ENCODE measurements around the gene KRT24. TPM values are rescaled to one million over a fixed set of nuclear protein-coding genes. Genes with fewer than 3 reads are reported as not detected.

Gene KRT24
- total RNA-seq, 1 experiment from 2014 or later: not detected

Other genes starting within 250 kb of the KRT24 start
- not detected for gene TNS4, start 202.1 kb downstream of the KRT24 start, total RNA-seq (2021; ENCODE audit: unreplicated experiment)
- gene CCR7, start 138.3 kb downstream of the KRT24 start, total RNA-seq (2021; ENCODE audit: unreplicated experiment): 0.44 TPM
- gene SMARCE1, start 55.9 kb downstream of the KRT24 start, total RNA-seq (2021; ENCODE audit: unreplicated experiment): 129 TPM
- not detected for gene KRT222, start 38.6 kb downstream of the KRT24 start, total RNA-seq (2021; ENCODE audit: unreplicated experiment)
- gene KRT25, start 51.6 kb upstream of the KRT24 start, total RNA-seq (2021; ENCODE audit: unreplicated experiment): not detected
- not detected for gene KRT26, start 68.4 kb upstream of the KRT24 start, total RNA-seq (2021; ENCODE audit: unreplicated experiment)
- gene KRT27, start 78.8 kb upstream of the KRT24 start, total RNA-seq (2021; ENCODE audit: unreplicated experiment): not detected
- not detected for gene KRT28, start 96.2 kb upstream of the KRT24 start, total RNA-seq (2021; ENCODE audit: unreplicated experiment)
- 70.8 TPM for gene KRT10, start 118.9 kb upstream of the KRT24 start, total RNA-seq (2021; ENCODE audit: unreplicated experiment)
- gene KRT12, start 163.5 kb upstream of the KRT24 start, total RNA-seq (2021; ENCODE audit: unreplicated experiment): not detected
- gene KRT20, start 181.5 kb upstream of the KRT24 start, total RNA-seq (2021; ENCODE audit: unreplicated experiment): 0.13 TPM
- gene KRT23, start 233.9 kb upstream of the KRT24 start, total RNA-seq (2021; ENCODE audit: unreplicated experiment): not detected

Measured in Panc1 (cell line).